Activated naive CD8-positive, alpha-beta T cell treated with anti-CD3 and anti-CD28 coated beads, Interleukin-2, amount 10 ng/mL, durations not matched to agents 7 days and 5 days (primary cell): Measurements from ENCODE around the gene CIRBP. TPM values are rescaled to one million over a fixed set of nuclear protein-coding genes. Genes with fewer than 3 reads are reported as not detected.
"Not testable (repeated sequence)": the region's sequence is repeated elsewhere in the genome, so short reads cannot be mapped to it uniquely, and the experiment has no call there.

ENCODE experiments used
- ATAC-seq: fragments of 150-1000 bp; cut with Tn5 transposase; one replicate; pipeline ENCODE4 v1.10.0; 2021; ENCODE audit warnings: low read depth, moderate library complexity
- POLR2A ChIA-PET: fragments of 350-600 bp; sonication (Branson Sonifier 250); formaldehyde crosslinking; loops from one replicate; lab custom pipeline; 2021; ENCODE audit warnings: antibody characterized with exemption; lab: Charles Lee
- DNase-seq: peaks from one replicate; pipeline ENCODE4 v3.0.0; 2021
- H3K27ac Mint-ChIP-seq: one replicate; pipeline ENCODE4 v1.8.0; 2022; ENCODE audit warnings: mild to moderate bottlenecking, mixed read lengths
- H3K27me3 Mint-ChIP-seq: one replicate; pipeline ENCODE4 v1.8.0; 2022; ENCODE audit warnings: mild to moderate bottlenecking, moderate library complexity, mixed read lengths
- H3K36me3 Mint-ChIP-seq: one replicate; pipeline ENCODE4 v1.8.0; 2021; ENCODE audit warnings: mild to moderate bottlenecking, mixed read lengths
- H3K4me1 Mint-ChIP-seq: one replicate; pipeline ENCODE4 v1.8.0; 2021; ENCODE audit warnings: mixed read lengths
- H3K4me3 Mint-ChIP-seq: one replicate; pipeline ENCODE4 v1.8.0; 2022; ENCODE audit warnings: mild to moderate bottlenecking, moderate library complexity, mixed read lengths
- H3K9me3 Mint-ChIP-seq: one replicate; pipeline ENCODE4 v1.8.0; 2021; ENCODE audit warnings: mixed read lengths
- total RNA-seq, 2 experiments: library from RNA; stranded (reverse); gene quantifications; one replicate each; pipeline ENCODE4 v1.2.3, GENCODE V29; 2021

Gene CIRBP
- total RNA-seq, 2 experiments from 2014 or later: 327 to 342 TPM

- H3K4me1 Mint-ChIP-seq: peaks cover 17% of the 10 kb centered on the region
- H3K36me3 Mint-ChIP-seq: no peaks in the 10 kb centered on the region
- peaks cover 5% of the 10 kb centered on the region for H3K27me3 Mint-ChIP-seq
- DNase-seq: peak; percentile 92
- no peaks in the 10 kb centered on the region for H3K9me3 Mint-ChIP-seq
- peak; percentile 38 for ATAC-seq
- peak overlapping the region; percentile 83 for H3K27ac Mint-ChIP-seq
- POLR2A ChIA-PET: interaction anchor here (0.5 to 7.7 kb wide), 10 partner anchors 9 to 217 kb away, joined by 3 to 385 read pairs (median 6); partner anchors contain the start of genes CIRBP, FAM174C and POLR2E
- H3K4me3 Mint-ChIP-seq: peak overlapping the region; percentile 71
Observed at GRCh38 chr19:1243768-1244692, 25.1 kb upstream of the CIRBP start.

- Mint-ChIP-seq H3K36me3 (no peaks in the 10 kb centered on the region), H3K4me3 (peak overlapping the region; percentile 71), H3K27me3 (no peaks in the 10 kb centered on the region), H3K9me3 (no peaks in the 10 kb centered on the region), H3K27ac (peak overlapping the region; percentile 83), H3K4me1 (peaks cover 15% of the 10 kb centered on the region)
- ATAC-seq (no peak), DNase-seq (no peak)
- POLR2A ChIA-PET: interaction anchor here (0.5 to 7.7 kb wide), 11 partner anchors 8 to 218 kb away, joined by 3 to 385 read pairs (median 4); partner anchors contain the start of genes CIRBP, FAM174C and POLR2E
Observed at GRCh38 chr19:1244693-1245451, 24.3 kb upstream of the CIRBP start.

- no peak overlapping the region for H3K4me3 Mint-ChIP-seq
- H3K9me3 Mint-ChIP-seq: no peaks in the 10 kb centered on the region
- no peak overlapping the region for H3K27ac Mint-ChIP-seq
- no peaks in the 10 kb centered on the region for H3K36me3 Mint-ChIP-seq
- no peak for DNase-seq
- ATAC-seq: no peak
- POLR2A ChIA-PET: interaction anchor here (7.7 kb wide), 1 partner anchor 21 kb away, joined by 385 read pairs; the partner anchor contains the start of gene CIRBP
- H3K4me1 Mint-ChIP-seq: peaks cover 15% of the 10 kb centered on the region
- H3K27me3 Mint-ChIP-seq: no peaks in the 10 kb centered on the region
Observed at GRCh38 chr19:1245494-1246264, 23.5 kb upstream of the CIRBP start.

- not testable (repeated sequence) for H3K36me3 Mint-ChIP-seq, H3K27me3 Mint-ChIP-seq, H3K9me3 Mint-ChIP-seq, ATAC-seq, DNase-seq, H3K4me3 Mint-ChIP-seq
- POLR2A ChIA-PET: interaction anchor here (0.6 to 7.7 kb wide), 4 partner anchors 15 to 180 kb away, joined by 3 to 385 read pairs (median 4); partner anchors contain the start of gene CIRBP
- H3K27ac Mint-ChIP-seq: peak overlapping the region; percentile 25
- peaks cover 10% of the 10 kb centered on the region for H3K4me1 Mint-ChIP-seq
Observed at GRCh38 chr19:1246265-1247087, 22.7 kb upstream of the CIRBP start.

- peak overlapping the region; percentile 63 for H3K27ac Mint-ChIP-seq
- H3K4me1 Mint-ChIP-seq: peaks cover 9% of the 10 kb centered on the region
- POLR2A ChIA-PET: interaction anchor here (1.5 to 7.7 kb wide), 2 partner anchors 14 to 19 kb away, joined by 3 to 385 read pairs; partner anchors contain the start of gene CIRBP
- DNase-seq (no peak), ATAC-seq (no peak)
- H3K4me3 Mint-ChIP-seq: peak overlapping the region; percentile 5
- H3K36me3 Mint-ChIP-seq: peaks cover 8% of the 10 kb centered on the region
- H3K27me3 Mint-ChIP-seq: no peaks in the 10 kb centered on the region
- H3K9me3 Mint-ChIP-seq: no peaks in the 10 kb centered on the region
Observed at GRCh38 chr19:1247748-1248138, 21.4 kb upstream of the CIRBP start.

GRCh38 chr19:1248139-1248785 is 20.9 kb upstream of the CIRBP start, which contains the start of gene MIDN:
MIDN (plus strand) TSS chr19:1248583; CDS start chr19:1250297, 1,714 bp downstream.
- H3K4me1 Mint-ChIP-seq: peaks cover 6% of the 10 kb centered on the region
- peak within 1 kb of the TSS; percentile 85 for H3K27ac Mint-ChIP-seq
- peaks cover 8% of the 10 kb centered on the region for H3K36me3 Mint-ChIP-seq
- H3K9me3 Mint-ChIP-seq: no peaks in the 10 kb centered on the region
- POLR2A ChIA-PET: interaction anchor here (0.9 to 1.5 kb wide), 4 partner anchors 11 to 21 kb away, joined by 3 to 13 read pairs (median 8); partner anchors contain the start of gene CIRBP
- ATAC-seq: peak; percentile 4
- DNase-seq: peak; percentile 89
- H3K27me3 Mint-ChIP-seq: no peaks in the 10 kb centered on the region
- peak within 1 kb of the TSS; percentile 81 for H3K4me3 Mint-ChIP-seq

- peak; percentile 95 for DNase-seq
- POLR2A ChIA-PET: interaction anchor here (0.9 to 1.5 kb wide), 4 partner anchors 10 to 20 kb away, joined by 3 to 13 read pairs (median 8); partner anchors contain the start of gene CIRBP
Observed at GRCh38 chr19:1248786-1249297, 20.3 kb upstream of the CIRBP start.

GRCh38 chr19:1249298-1249989 is 19.7 kb upstream of the CIRBP start:
- POLR2A ChIA-PET: interaction anchor here (0.9 to 1.5 kb wide), 7 partner anchors 10 to 20 kb away, joined by 3 to 13 read pairs (median 5); partner anchors contain the start of gene CIRBP
- ATAC-seq (peak; percentile 47), DNase-seq (peak; percentile 94)
- H3K27ac Mint-ChIP-seq: peak overlapping the region; percentile 82
- no peaks in the 10 kb centered on the region for H3K27me3 Mint-ChIP-seq
- H3K4me1 Mint-ChIP-seq: peaks cover 7% of the 10 kb centered on the region
- no peaks in the 10 kb centered on the region for H3K9me3 Mint-ChIP-seq
- peak overlapping the region; percentile 82 for H3K4me3 Mint-ChIP-seq
- peaks cover 8% of the 10 kb centered on the region for H3K36me3 Mint-ChIP-seq

More at GRCh38 chr19:1248786-1249297, 20.3 kb upstream of the CIRBP start:
- H3K36me3 Mint-ChIP-seq: peaks cover 8% of the 10 kb centered on the region
- H3K4me3 Mint-ChIP-seq: peak overlapping the region; percentile 81
- ATAC-seq: peak; percentile 8
- H3K4me1 Mint-ChIP-seq: peaks cover 7% of the 10 kb centered on the region
- no peaks in the 10 kb centered on the region for H3K27me3 Mint-ChIP-seq
- no peaks in the 10 kb centered on the region for H3K9me3 Mint-ChIP-seq
- peak overlapping the region; percentile 85 for H3K27ac Mint-ChIP-seq

- H3K27me3 Mint-ChIP-seq: no peaks in the 10 kb centered on the region
- DNase-seq (no peak), ATAC-seq (no peak)
- POLR2A ChIA-PET: interaction anchor here (1.0 kb wide), 3 partner anchors 10 to 17 kb away, joined by 3 to 8 read pairs (median 3); no protein-coding TSS in a partner anchor
- no peaks in the 10 kb centered on the region for H3K9me3 Mint-ChIP-seq
- H3K4me3 Mint-ChIP-seq: peak overlapping the region; percentile 82
- H3K36me3 Mint-ChIP-seq: peaks cover 10% of the 10 kb centered on the region
- H3K4me1 Mint-ChIP-seq: peaks cover 10% of the 10 kb centered on the region
- peak overlapping the region; percentile 82 for H3K27ac Mint-ChIP-seq
Observed at GRCh38 chr19:1249990-1250436, 19.1 kb upstream of the CIRBP start.

GRCh38 chr19:1250437-1251260 is 18.5 kb upstream of the CIRBP start:
- POLR2A ChIA-PET: interaction anchor here (1.0 to 6.6 kb wide), 6 partner anchors 9 to 19 kb away, joined by 3 to 115 read pairs (median 18); partner anchors contain the start of gene CIRBP
- H3K27ac Mint-ChIP-seq: peak overlapping the region; percentile 98
- peaks cover 10% of the 10 kb centered on the region for H3K36me3 Mint-ChIP-seq
- peak overlapping the region; percentile 93 for H3K4me3 Mint-ChIP-seq
- no peaks in the 10 kb centered on the region for H3K9me3 Mint-ChIP-seq
- DNase-seq (peak; percentile 72), ATAC-seq (no peak)
- no peaks in the 10 kb centered on the region for H3K27me3 Mint-ChIP-seq
- peaks cover 10% of the 10 kb centered on the region for H3K4me1 Mint-ChIP-seq
